ENCODE data around the gene C1QL2.

DNA sequence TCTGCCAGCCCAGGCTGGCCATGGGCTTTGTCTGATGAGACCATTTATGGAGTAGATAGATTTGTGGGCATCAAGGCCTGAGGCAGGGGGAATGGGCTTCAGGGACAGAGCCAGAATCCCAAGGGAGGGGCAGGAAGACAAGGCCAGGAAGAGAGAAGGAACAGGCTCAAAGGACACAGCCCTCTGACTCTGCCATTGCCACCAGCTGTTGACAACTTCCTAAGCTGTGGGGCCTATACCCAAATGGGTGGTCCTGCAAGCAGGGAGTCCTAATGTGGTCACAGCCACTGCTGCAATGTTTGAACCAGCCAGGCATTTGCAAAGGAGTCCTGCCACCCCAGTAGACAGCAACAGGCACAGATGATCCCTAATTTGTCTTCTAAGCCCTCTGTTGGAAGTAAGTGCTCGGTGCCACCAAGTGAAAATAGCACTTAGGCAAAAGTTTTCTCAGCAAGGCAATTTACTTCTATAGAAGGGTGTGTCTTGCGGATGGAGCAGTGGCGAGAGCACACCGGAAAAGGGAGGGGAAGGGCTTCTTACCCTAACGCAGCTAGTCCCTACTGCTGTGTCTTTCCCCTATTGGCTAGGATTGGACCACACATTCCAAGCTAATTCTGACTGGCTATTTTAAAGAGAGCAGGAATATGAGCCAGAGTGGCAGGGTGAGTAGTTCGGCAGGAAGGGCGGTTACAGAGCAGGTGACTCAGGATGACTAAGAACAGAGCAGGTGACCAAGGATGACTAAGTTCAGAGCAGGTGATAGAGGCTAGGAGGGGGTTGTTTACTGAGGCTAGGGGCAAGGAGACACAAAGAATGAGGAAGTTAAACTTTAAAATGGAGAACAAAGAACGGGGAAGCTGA, 47.2 kb downstream of the C1QL2 start:
- TF ChIP-seq POLR2A (IDR thresholded peaks at IDR 0.05; ENCODE audit: borderline replicate concordance, extremely low read depth, insufficient read depth, insufficient read length) (no peak), POLR2AphosphoS5 (IDR thresholded peaks at IDR 0.05; ENCODE audit: low read depth, low read length) (no peak), SIN3A (IDR thresholded peaks at IDR 0.05; ENCODE audit: low read depth) (no peak), TCF7L2 (IDR thresholded peaks at IDR 0.05; ENCODE audit: borderline replicate concordance, extremely low read depth, insufficient read depth, insufficient read length) (no peak)
- TF ChIP-seq, protein P1, sequence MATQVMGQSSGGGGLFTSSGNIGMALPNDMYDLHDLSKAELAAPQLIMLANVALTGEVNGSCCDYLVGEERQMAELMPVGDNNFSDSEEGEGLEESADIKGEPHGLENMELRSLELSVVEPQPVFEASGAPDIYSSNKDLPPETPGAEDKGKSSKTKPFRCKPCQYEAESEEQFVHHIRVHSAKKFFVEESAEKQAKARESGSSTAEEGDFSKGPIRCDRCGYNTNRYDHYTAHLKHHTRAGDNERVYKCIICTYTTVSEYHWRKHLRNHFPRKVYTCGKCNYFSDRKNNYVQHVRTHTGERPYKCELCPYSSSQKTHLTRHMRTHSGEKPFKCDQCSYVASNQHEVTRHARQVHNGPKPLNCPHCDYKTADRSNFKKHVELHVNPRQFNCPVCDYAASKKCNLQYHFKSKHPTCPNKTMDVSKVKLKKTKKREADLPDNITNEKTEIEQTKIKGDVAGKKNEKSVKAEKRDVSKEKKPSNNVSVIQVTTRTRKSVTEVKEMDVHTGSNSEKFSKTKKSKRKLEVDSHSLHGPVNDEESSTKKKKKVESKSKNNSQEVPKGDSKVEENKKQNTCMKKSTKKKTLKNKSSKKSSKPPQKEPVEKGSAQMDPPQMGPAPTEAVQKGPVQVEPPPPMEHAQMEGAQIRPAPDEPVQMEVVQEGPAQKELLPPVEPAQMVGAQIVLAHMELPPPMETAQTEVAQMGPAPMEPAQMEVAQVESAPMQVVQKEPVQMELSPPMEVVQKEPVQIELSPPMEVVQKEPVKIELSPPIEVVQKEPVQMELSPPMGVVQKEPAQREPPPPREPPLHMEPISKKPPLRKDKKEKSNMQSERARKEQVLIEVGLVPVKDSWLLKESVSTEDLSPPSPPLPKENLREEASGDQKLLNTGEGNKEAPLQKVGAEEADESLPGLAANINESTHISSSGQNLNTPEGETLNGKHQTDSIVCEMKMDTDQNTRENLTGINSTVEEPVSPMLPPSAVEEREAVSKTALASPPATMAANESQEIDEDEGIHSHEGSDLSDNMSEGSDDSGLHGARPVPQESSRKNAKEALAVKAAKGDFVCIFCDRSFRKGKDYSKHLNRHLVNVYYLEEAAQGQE (IDR thresholded peaks at IDR 0.05; ENCODE audit: low read depth), result no peak
- TF ChIP-seq, protein P2, sequence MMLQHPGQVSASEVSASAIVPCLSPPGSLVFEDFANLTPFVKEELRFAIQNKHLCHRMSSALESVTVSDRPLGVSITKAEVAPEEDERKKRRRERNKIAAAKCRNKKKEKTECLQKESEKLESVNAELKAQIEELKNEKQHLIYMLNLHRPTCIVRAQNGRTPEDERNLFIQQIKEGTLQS (IDR thresholded peaks at IDR 0.05), result no peak
- TF ChIP-seq, protein P3, sequence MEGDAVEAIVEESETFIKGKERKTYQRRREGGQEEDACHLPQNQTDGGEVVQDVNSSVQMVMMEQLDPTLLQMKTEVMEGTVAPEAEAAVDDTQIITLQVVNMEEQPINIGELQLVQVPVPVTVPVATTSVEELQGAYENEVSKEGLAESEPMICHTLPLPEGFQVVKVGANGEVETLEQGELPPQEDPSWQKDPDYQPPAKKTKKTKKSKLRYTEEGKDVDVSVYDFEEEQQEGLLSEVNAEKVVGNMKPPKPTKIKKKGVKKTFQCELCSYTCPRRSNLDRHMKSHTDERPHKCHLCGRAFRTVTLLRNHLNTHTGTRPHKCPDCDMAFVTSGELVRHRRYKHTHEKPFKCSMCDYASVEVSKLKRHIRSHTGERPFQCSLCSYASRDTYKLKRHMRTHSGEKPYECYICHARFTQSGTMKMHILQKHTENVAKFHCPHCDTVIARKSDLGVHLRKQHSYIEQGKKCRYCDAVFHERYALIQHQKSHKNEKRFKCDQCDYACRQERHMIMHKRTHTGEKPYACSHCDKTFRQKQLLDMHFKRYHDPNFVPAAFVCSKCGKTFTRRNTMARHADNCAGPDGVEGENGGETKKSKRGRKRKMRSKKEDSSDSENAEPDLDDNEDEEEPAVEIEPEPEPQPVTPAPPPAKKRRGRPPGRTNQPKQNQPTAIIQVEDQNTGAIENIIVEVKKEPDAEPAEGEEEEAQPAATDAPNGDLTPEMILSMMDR (IDR thresholded peaks at IDR 0.05 in 2 of 3, conservative IDR thresholded peaks at IDR 0.05 in 1 of 3; ENCODE audit: borderline replicate concordance in 1 of 3, insufficient read depth in 1 of 3, low read depth in 2 of 3, low read length in 2 of 3), result no peak
